Glomerular endothelial cell (primary cell): ENCODE data around the gene S100A3. TPM values are rescaled to one million over a fixed set of nuclear protein-coding genes. Genes with fewer than 3 reads are reported as not detected.

ENCODE experiments used
- DNase-seq: peaks from one replicate; pipeline ENCODE4 v3.0.0-alpha.2; 2011; ENCODE audit warnings: low read depth, low spot score; ENCODE audit errors: extremely low read depth
- total RNA-seq: library from RNA; depleted of rRNA; stranded (reverse); fragments of >200 nt; gene quantifications from 2 replicates; pipeline ENCODE4 v1.2.3, GENCODE V29; 2015

S100A3 gene
- total RNA-seq, 1 donor from 2014 or later = 6.9 TPM

DNA sequence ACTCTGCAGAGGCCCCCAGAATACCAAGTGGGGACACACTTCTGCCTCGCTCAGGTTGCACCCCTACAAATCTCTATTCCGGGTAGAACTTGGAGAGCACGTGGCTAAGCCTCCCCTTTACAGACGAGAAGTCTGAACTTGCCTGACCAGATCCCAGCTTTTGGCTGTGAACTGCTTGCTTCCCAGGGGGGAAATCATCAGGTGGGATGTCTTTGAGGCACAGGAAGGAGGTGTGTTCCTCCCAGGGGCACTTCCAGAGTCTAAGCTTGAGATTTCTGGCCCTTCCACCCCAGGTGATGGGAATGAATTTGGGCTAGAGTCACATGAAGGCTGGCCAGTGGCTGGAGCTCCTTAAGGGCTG is 1.3 kb upstream of the S100A3 start:
- no peak for DNase-seq

DNA sequence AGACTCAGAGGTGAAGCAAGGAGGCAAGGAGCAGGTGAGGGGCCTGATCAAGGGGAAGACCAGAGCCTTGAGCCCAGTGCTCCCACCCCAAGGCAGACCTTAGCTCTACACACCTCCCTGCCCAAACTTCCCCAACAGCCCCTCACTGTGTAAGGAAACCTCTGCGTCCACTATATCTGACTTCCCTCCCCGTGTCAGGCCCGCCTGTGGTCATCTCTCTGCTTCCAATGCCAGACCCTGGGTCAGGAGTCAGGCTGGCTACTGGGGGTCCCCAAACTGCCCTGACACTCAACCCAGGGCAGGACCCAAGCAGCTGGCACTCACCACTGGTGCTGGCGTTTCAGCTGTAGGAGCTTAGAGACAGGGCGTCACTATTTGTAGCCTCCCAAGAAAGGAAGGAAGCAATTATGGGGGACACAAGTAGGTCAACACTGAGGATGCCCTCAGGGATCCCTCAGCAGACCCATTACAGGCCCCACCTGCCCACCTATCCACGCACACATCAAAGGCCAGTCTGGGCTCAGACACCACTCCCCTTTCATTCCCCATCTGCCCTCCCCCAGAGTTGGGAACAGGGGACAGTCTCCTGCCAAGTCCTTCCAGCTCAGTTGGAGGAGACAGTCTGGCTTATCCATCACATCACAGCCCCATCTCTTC is 811 bp upstream of the S100A3 start:
- DNase-seq = no peak

DNA sequence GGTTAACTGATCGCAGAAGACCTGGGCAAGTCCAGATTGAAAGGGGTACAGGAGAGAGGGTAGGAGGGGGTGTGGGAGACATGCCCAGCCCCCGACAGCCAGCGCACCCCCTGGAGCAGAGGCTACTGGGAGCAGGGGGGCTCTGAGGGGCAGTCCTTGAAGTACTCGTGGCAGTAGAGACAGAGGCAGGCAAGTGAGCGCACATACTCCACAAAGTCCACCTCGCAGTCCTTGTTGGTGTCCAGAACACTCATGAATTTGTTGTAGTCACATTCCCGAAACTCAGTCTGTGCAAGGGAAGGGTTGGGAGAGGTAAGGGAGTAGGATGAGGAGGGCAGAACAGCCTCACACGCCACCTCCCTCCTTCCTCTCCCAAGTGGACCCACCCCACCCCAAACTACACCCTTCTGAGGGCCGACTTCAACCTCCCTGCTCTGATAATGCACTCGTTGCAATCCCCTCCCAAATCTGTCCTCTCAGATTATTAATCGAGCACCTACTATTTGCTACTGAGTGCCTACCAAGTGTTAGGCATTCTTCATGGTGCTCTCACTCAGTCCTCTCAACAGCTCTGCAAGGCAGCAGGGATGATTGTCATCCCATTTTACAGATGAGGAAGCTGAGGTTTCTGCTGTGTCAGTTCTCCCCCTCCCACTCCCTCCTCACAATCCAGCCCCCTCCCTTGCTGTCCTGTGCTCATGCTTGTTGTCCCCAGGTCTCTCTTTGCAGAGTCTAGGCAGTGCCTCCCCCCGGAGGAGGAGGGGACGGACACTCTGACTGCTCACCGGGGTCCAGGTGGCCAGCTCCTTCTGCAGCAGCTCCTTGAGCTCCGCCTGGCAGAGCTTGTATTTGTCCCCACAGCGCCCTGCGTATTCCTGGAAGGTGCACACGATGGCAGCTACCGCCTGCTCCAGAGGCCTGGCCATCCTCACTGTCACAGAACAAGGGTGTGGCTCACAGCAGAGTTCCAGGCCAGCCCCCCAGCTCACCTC is 1.2 kb downstream of the S100A3 start:
- no peak for DNase-seq

DNA sequence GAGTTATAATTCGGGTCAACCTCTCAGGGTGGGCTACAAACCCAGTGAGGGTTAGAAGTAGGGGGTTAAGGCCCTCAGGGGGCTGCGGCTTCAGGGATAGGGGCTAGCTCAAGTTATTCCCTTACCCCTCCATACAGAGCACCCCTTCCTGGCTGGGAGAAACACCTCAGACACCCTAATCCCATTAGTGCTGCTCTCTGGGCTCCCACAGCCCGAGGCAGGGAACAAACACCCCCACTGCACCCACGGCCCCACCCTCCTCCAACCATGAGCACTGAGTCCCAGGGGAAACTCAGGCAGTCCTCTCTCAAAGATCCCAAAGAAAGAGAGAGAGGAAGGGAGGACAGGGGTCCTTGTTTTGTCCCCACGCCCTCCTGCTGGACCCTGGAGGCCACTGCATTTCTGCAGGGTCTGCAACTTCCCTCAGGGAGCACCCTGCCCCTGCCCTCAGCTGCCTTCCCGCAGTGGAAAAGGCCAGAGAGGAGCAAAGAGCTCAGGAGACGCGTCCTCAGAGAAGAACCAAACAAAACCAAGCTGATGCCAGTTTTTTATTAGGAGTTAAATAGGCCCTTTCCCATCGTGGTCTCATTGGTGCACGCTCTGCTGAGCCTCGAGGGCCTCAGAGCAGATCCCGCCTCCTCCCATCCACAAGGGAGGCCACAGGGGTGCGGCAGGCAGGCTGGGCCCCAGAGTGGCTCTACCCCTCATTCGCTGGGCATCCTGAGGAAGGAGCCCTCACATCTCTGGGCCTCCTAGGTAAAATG is 2.1 kb downstream of the S100A3 start:
- no peak for DNase-seq

DNA sequence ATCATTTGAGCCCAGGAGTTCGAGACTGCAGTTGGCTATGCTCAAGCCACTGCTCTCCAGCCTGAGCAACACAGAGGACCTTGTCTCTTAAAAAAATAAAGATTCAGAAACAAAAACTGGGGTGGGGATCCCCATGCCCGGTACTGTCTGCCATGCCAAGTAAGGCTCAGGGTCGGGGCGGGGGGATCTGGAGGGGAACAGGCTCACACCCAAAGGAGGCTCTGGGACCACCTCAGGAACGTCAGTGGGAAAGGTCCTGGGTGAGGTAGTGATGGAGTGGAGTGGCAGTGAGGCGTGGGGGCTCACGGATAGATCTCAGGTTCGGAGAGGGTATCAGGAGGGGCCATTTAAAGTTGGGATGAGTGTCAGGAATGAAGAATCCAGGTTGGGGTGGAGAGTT is 2.7 kb downstream of the S100A3 start:
- DNase-seq = no peak

DNA sequence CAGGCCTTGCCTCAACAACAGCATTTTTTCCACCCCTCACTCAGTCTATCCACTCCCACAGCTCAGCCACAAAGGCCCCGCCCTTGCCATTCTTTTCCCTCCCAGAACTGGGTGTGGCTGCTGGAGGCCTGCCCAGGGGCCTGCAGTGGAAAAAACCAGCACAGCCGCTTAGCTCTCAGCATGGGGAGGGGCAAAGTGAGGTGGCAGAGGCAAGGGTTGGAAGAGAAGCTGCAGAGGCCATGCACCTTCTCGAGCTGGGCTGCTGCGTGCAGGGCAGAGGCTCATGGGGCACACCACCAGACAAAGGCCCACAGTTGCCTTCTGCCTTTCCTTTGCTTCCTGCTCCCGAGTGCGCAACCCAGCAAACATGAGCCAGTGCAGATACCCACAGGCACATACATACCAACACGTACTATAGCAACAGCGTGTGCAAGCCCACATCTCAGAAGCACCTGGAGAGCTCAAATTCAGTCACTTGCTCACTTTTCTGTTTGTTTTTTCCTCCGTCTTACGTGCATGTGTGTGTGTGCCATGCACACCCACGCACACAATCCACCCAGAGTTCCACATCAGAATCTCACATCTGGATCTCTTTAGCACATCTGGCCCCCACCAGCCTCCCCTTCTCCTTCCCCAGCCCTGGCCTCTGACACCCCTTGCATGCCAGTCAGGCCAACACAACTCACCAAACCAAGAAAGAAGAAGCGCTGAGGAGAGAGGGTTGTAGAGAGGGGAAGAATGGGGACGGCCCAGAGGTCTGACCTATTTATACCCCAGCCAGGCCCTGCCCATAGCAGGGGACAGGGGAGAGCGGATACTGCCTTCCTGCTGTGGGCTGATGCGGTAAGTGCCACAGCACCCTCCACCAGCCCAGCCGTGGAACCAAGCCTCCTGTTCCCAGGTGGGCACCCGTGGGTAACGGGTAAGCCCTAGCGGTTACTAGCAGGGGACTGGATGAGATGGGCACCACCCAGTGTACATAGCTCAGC is 3.7 kb downstream of the S100A3 start, which contains the start of gene S100A4:
S100A4 (minus strand) TSS at position 740 of the 989 bp plus-strand sequence. CDS start 1,012 bp downstream, outside the sequence.
- no peak for DNase-seq

DNA sequence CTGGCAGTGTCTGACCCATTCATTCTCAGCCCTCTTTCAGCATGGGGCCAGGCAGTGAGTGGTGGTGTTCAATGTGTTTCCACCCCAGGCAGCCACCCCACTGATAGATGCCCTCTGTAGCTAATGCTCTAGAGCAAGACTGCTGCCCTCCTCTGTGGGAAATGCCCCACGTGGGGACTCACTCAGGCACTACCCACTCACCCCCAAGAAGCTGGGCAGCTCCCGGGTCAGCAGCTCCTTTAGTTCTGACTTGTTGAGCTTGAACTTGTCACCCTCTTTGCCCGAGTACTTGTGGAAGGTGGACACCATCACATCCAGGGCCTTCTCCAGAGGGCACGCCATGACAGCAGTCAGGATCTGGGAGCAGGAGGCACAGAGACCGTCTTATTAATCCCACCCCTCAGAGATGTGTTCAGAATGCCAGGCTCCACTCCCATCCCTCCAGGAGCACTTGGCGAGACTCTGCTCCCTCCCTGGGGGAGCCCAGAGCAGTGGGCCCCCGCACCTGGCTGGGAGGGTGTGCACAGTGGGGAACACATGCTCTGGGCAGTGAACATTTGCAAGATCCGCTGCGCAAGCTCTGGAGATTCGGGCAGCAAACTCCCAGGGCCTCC is 4.5 kb downstream of the S100A3 start:
- DNase-seq = no peak

DNA sequence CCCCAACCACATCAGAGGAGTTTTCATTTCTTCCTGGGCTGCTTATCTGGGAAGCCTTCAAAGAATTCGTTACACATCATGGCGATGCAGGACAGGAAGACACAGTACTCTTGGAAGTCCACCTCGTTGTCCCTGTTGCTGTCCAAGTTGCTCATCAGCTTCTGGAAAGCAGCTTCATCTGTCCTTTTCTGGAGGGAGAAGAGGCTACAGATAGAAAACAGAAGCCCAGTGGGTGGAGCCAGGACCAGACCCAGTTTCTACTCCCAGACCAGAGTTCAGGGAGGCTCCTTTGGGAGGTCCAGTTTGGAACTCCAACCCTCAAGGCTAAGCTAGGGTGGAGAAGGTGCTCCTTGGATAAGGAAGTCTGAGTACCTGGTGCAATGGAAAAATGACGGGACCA is 5.3 kb downstream of the S100A3 start:
- no peak for DNase-seq

DNA sequence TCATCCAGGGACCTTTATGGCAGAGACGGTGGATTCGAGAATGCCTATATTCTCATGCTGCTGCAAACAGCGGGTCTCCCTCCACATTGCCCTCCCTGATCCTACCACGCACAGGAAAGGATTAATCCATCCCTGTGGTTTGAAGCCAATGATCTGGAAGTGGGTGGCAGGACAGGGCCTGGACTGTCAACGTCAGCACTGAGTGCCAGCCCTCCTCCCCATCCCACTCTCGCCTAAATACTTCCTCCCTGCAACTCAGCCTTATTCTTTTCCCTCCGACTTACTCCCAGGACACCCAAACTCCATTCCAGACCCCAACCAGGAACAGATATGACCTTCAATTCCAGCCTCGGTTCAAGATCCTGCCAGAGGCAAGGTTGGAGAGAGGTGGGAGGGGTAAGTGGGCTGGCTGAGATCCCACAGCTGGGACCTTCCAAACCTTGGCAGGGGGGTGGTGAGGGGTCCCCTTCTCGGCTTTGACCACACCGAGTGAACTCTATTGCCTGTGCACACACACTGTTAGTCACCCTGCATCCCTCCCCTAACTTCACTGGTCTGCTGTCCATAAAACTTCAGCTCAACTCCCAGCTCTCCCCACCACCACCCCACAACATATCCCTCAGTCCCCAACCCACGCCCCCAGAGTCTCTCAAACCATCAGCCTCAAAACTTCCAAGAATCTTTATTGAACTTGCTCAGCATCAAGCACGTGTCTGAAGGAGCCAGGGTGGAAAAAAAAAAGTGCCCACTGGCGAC is 5.9 kb downstream of the S100A3 start:
- DNase-seq = no peak

DNA sequence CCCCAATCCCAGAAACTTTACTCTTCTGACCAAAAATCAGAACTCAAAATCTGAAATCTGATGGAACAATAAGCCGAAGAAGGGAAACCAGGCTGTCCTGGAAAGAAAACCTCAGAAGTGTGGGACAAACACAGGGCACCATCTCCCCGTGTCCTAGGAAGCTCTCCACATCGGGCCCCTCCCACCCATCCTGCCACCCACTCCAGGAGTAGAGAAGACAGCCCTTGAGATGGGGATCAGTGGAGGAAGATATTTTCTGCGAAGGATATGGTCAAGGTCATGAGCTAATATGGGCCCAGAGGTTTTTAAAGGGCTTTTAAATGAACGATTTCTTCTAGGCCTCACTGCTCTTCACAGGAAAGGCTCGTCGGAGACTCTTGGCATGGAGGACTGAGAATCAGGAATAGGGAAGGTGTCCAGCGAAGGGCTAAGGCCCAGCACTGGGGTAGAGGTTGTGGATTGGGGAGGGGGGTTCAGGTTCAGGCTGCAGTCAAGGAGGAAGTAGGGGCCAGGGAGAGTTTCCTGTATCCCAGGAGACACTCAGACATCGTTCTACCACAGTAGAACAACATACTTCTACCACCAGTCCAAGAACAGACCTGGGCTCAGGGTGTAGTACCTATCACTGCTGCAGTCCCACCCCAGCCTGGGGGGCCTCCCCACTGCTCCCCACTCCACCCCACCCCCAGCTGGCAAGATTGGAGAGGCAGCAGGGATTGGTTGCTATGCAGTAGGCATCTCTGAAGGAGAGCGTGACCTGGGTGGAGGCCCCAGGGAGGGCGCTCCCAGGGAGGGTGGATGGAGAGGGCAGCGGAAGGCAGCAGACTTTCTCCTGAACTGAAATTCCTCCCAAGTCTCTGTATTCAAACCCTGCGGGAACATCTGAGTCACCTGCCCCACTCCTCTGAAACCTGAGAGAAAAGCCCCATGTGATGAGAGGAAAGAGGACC is 7.1 kb downstream of the S100A3 start:
- DNase-seq = no peak

DNA sequence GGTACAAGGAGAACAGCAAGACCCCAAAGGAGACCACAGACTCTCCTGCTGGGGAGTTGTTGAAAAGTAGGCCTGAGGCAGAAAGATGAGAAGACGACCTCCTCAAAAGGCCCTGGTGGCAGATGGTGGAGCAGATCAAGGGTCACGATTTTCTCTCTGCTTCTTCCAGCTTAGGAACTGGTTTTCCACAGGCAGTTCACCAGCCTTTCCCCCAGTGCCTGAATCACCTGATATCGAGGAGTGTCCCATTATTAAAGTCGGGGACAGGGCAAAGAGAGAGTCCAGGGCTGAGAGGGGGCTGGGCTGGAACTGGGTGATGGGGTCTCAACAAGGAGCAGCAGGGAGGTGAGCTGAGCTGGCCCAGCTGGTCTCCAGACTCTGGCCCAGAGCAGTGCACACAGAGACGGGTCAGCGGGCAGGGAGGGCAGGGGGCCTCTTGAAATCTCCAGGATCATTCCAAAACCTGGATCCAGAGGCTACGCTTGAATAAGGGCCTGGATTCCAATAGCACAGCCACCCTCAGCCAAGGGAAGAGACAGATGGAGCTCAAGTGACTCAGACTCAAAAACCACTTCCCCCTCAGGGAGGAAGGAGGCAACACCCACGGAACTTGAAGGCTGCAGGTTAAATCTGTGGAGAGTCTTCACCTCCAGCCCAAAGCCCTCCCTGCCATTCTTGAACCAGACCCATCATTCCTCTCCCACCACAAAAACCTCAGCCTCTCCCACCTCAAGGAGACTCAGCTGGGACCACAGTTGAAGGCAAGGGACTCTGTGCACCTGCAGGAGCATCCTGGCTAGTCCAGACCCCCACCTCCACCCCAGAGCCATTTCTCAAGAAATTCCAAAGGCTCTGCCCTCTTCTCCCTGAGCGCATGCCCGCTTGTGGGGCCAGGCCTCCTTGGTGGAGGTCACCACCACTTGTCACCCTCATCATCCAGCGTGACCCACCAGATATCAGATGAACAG is 8.4 kb downstream of the S100A3 start, which contains the start of gene S100A5:
S100A5 (minus strand) TSS at position 541 of the 968 bp plus-strand sequence. CDS start 743 bp downstream, outside the sequence.
- DNase-seq = no peak

DNA sequence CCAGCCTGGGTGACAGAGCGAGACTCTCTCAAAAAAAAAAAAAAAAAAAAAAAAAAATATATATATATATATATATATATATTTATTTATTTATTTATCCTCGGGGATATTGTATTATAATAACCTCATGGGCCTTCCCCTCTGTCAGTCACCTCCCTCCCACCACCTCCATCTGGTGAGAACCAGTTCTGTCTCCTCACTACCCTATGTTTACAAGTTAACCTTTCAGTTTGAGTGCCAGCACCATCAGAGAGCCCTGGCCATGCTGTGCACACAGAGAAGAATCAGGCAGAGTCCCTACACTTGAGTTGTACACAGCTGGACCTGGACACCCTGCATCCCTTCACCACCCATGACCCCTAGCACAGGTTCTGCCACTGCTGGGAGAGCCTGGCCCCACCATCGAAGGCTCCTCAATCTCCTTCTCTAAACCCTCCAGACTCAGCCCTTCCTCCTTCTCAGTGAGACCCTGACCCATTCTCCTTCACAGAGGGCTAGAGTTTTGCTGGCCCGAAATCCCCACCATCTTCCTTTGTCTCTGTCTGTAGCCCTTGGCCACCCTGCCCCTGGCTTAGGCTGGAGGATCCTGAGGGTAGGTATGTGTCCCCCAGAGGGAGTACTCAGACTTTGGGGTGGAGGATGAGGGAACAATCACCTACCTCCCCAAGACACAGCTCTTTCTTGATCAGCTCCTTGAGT is 9.5 kb downstream of the S100A3 start:
- DNase-seq = no peak

DNA sequence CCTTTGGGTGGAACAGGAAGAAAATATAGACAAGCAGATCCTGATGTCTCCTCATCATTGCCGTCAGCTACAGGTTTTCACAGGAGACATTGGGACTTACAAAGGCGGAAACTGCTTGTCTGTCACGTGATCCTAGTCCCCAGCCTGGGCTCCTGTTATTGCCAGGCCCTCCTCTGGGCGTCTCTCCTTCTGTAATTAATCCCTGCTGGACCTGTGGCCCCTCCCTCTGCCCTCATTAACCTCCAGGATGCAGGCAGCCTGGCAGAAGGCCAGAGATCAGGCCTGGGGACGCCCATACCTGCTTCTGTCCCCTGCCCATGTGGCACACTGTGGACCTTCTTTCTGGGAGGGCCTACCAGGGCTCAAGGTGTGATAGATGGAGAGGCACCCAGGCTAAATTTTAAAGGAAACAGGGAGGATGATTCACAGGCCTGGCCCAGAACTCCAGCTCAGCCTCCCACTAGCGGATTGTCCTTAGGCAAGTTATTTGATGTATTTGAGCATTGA is 10.7 kb downstream of the S100A3 start:
- DNase-seq = no peak

DNA sequence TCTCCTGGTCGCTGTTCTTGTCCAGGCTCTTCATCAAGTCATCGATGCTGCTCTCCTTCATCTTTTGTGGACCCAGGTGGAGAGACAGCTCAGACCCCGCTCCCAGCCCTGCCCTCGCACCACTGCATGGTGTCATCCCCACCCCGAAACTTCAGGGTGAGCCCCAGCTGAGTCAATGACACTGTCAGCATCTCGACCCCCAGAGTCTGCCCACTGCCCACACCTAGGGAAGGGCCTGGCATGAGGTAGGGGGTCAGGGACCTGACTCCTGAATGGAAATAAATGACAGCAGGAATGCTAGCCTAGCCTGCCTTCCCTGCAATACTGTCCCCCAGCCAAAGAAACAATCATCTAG is 11.7 kb downstream of the S100A3 start:
- no peak for DNase-seq

DNA sequence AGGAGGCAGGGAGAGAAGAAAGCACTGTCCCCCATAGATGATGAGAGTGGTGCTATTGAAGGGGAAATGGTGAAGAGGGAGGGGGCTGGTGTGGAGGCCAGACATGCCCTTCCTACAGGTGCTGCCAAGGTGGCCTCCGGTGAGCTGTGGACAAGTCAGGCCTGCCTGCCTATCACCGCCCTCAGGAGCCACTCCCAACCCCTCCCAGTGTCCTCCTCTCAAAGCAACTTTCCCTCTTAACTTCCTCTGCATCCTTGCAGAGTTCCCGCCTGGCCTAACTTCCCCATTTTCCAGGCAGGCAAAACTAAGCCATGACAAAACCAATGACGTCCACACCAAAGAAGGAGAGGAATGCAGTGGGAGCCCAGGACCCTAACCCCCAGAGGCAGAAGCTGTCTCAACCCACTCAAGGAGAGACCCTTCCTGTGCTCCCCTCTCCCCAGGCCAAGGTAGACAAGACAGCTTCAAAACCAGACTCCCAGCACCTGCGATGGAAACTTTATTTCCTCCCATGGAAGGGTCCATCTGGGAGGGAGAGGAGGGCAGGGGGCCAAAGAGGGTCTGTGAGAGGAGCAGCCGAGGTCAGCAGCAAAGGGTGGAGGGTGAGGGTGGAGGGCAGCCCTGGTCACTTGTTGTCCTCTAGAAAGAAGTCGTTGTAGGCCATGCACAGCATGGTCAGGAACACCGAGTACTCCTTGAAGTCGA is 12.2 kb downstream of the S100A3 start:
- DNase-seq = no peak
